ENCODE measurements around the gene SLFNL1.

SLFNL1 gene

GRCh38 chr1:41009466-41009865, 12.1 kb downstream of the SLFNL1 start:
- no peak overlapping the region for H3K9ac ChIP-seq (ENCODE audit: low read depth, low read length, poor library complexity, severe bottlenecking)
- no peak overlapping the region for H2AFZ ChIP-seq (ENCODE audit: low read length)
- no peak for TF ChIP-seq CTCF (conservative IDR thresholded peaks at IDR 0.05; ENCODE audit: low read length)
- TF ChIP-seq EZH2phosphoT487 (IDR thresholded peaks at IDR 0.05; ENCODE audit: borderline replicate concordance), result no peak
- peaks cover 1% of the 10 kb centered on the region for H4K20me1 ChIP-seq (ENCODE audit: insufficient read depth, low read length, poor library complexity, severe bottlenecking)
- no peak overlapping the region for H3K4me3 ChIP-seq (ENCODE audit: low read length, poor library complexity, severe bottlenecking)
- no peaks in the 10 kb centered on the region for H3F3A ChIP-seq (ENCODE audit: low read depth)
- H3K4me2 ChIP-seq (ENCODE audit: low read depth, low read length, poor library complexity, severe bottlenecking), result no peak overlapping the region
- H3K9me3 ChIP-seq (ENCODE audit: insufficient read depth, low read depth, low read length), result no peaks in the 10 kb centered on the region
- no peaks in the 10 kb centered on the region for H3K79me2 ChIP-seq (ENCODE audit: insufficient read depth, low read length)
- H3K36me3 ChIP-seq (ENCODE audit: insufficient read depth, low read length), result peaks cover 95% of the 10 kb centered on the region
- no peaks in the 10 kb centered on the region for H3K27me3 ChIP-seq (ENCODE audit: insufficient read depth, low read length, poor library complexity, severe bottlenecking)
- peaks cover under 1% of the 10 kb centered on the region for H3K4me1 ChIP-seq (ENCODE audit: insufficient read depth, low read length, poor library complexity, severe bottlenecking)
- no peaks in the 10 kb centered on the region for H3K9me2 ChIP-seq (replicated peaks; ENCODE audit: low read depth, low read length)

GRCh38 chr1:41006942-41007865, 14.3 kb downstream of the SLFNL1 start:
- Histone ChIP-seq H3K4me2 (ENCODE audit: low read depth, low read length, poor library complexity, severe bottlenecking) (no peak overlapping the region), H3K36me3 (ENCODE audit: insufficient read depth, low read length) (peaks cover 96% of the 10 kb centered on the region), H2AFZ (ENCODE audit: low read length) (no peak overlapping the region), H3K4me3 (ENCODE audit: low read length, poor library complexity, severe bottlenecking) (no peak overlapping the region), H4K20me1 (ENCODE audit: insufficient read depth, low read length, poor library complexity, severe bottlenecking) (peaks cover 9% of the 10 kb centered on the region), H3K4me1 (ENCODE audit: insufficient read depth, low read length, poor library complexity, severe bottlenecking) (peaks cover 15% of the 10 kb centered on the region), H3K9ac (ENCODE audit: low read depth, low read length, poor library complexity, severe bottlenecking) (no peak overlapping the region), H3K9me2 (replicated peaks; ENCODE audit: low read depth, low read length) (no peaks in the 10 kb centered on the region), H3F3A (ENCODE audit: low read depth) (peaks cover 13% of the 10 kb centered on the region), H3K79me2 (ENCODE audit: insufficient read depth, low read length) (no peaks in the 10 kb centered on the region), H3K9me3 (ENCODE audit: insufficient read depth, low read depth, low read length) (no peaks in the 10 kb centered on the region), H3K27me3 (ENCODE audit: insufficient read depth, low read length, poor library complexity, severe bottlenecking) (no peaks in the 10 kb centered on the region)
- TF ChIP-seq EZH2phosphoT487 (IDR thresholded peaks at IDR 0.05; ENCODE audit: borderline replicate concordance) (no peak), CTCF (conservative IDR thresholded peaks at IDR 0.05; ENCODE audit: low read length) (no peak)

- Histone ChIP-seq H4K20me1 (ENCODE audit: insufficient read depth, low read length, poor library complexity, severe bottlenecking) (peaks cover 9% of the 10 kb centered on the region), H3K36me3 (ENCODE audit: insufficient read depth, low read length) (peaks cover 96% of the 10 kb centered on the region), H3F3A (ENCODE audit: low read depth) (peaks cover 14% of the 10 kb centered on the region), H3K9me2 (replicated peaks; ENCODE audit: low read depth, low read length) (no peaks in the 10 kb centered on the region), H3K4me1 (ENCODE audit: insufficient read depth, low read length, poor library complexity, severe bottlenecking) (peaks cover 15% of the 10 kb centered on the region), H3K27me3 (ENCODE audit: insufficient read depth, low read length, poor library complexity, severe bottlenecking) (no peaks in the 10 kb centered on the region), H3K9me3 (ENCODE audit: insufficient read depth, low read depth, low read length) (no peaks in the 10 kb centered on the region), H3K79me2 (ENCODE audit: insufficient read depth, low read length) (no peaks in the 10 kb centered on the region), H3K9ac (ENCODE audit: low read depth, low read length, poor library complexity, severe bottlenecking) (no peak overlapping the region), H3K4me2 (ENCODE audit: low read depth, low read length, poor library complexity, severe bottlenecking) (no peak overlapping the region), H3K4me3 (ENCODE audit: low read length, poor library complexity, severe bottlenecking) (no peak overlapping the region), H2AFZ (ENCODE audit: low read length) (no peak overlapping the region)
- TF ChIP-seq CTCF (conservative IDR thresholded peaks at IDR 0.05; ENCODE audit: low read length), result no peak
- no peak for TF ChIP-seq EZH2phosphoT487 (IDR thresholded peaks at IDR 0.05; ENCODE audit: borderline replicate concordance)
Observed at GRCh38 chr1:41005876-41006275, 15.6 kb downstream of the SLFNL1 start.
